Measurements from ENCODE around the gene SLC35C1.

The SLC35C1 gene

GRCh38 chr11:45804761-45805304 lies at the start of gene SLC35C1:
Gene SLC35C1, plus strand, starts transcription at chr11:45805149. Its CDS starts 653 bp downstream, at chr11:45805802.
- DNase-seq (ENCODE audit: low read depth) = peak; percentile 96

GRCh38 chr11:45755281-45755859 lies 49.6 kb upstream of the SLC35C1 start:
- DNase-seq (ENCODE audit: low read depth) = no peak

GRCh38 chr11:45756384-45757010 lies 48.5 kb upstream of the SLC35C1 start:
- no peak for DNase-seq (ENCODE audit: low read depth)

GRCh38 chr11:45757672-45758071 lies 47.3 kb upstream of the SLC35C1 start:
- DNase-seq (ENCODE audit: low read depth) = no peak

- DNase-seq (ENCODE audit: low read depth) = no peak
Observed at GRCh38 chr11:45761659-45762058, 43.3 kb upstream of the SLC35C1 start.

GRCh38 chr11:45765107-45765668 lies 39.8 kb upstream of the SLC35C1 start:
- DNase-seq (ENCODE audit: low read depth) = no peak

- no peak for DNase-seq (ENCODE audit: low read depth)
Observed at GRCh38 chr11:45765836-45766235, 39.1 kb upstream of the SLC35C1 start.

- DNase-seq (ENCODE audit: low read depth) = no peak
Observed at GRCh38 chr11:45766469-45766868, 38.5 kb upstream of the SLC35C1 start.

GRCh38 chr11:45768486-45768885 lies 36.5 kb upstream of the SLC35C1 start:
- DNase-seq (ENCODE audit: low read depth) = no peak

- no peak for DNase-seq (ENCODE audit: low read depth)
Observed at GRCh38 chr11:45769960-45770359, 35.0 kb upstream of the SLC35C1 start.

- DNase-seq (ENCODE audit: low read depth) = peak; percentile 68
Observed at GRCh38 chr11:45771193-45771565, 33.8 kb upstream of the SLC35C1 start.

- peak; percentile 70 for DNase-seq (ENCODE audit: low read depth)
Observed at GRCh38 chr11:45771566-45772448, 33.1 kb upstream of the SLC35C1 start.

GRCh38 chr11:45772449-45772774 lies 32.5 kb upstream of the SLC35C1 start:
- DNase-seq (ENCODE audit: low read depth) = no peak

- DNase-seq (ENCODE audit: low read depth) = no peak
Observed at GRCh38 chr11:45772986-45773785, 31.8 kb upstream of the SLC35C1 start.

- DNase-seq (ENCODE audit: low read depth) = no peak
Observed at GRCh38 chr11:45773786-45774655, 30.9 kb upstream of the SLC35C1 start.

- no peak for DNase-seq (ENCODE audit: low read depth)
Observed at GRCh38 chr11:45774786-45775185, 30.2 kb upstream of the SLC35C1 start.

- no peak for DNase-seq (ENCODE audit: low read depth)
Observed at GRCh38 chr11:45777127-45777969, 27.6 kb upstream of the SLC35C1 start.

- DNase-seq (ENCODE audit: low read depth) = no peak
Observed at GRCh38 chr11:45778341-45778740, 26.6 kb upstream of the SLC35C1 start.

GRCh38 chr11:45779602-45780001 lies 25.3 kb upstream of the SLC35C1 start:
- DNase-seq (ENCODE audit: low read depth) = no peak

- DNase-seq (ENCODE audit: low read depth) = no peak
Observed at GRCh38 chr11:45786272-45786671, 18.7 kb upstream of the SLC35C1 start.

Data from activated T-cell treated with anti-CD3 and anti-CD28 coated beads for 1 hour (primary cell).